Hematopoietic multipotent progenitor cell treated with erythropoietin and hydrocortisone succinate and interleukin-3 and kit ligand, for 6 days (in vitro differentiated cells): ENCODE results near the gene CD164L2.

Source experiments
- DNase-seq: peaks from one replicate; pipeline ENCODE4 v3.0.0-alpha.2; 2015

Gene CD164L2

GRCh38 chr1:27381969-27382762 is 967 bp downstream of the CD164L2 start:
- no peak for DNase-seq

- no peak for DNase-seq
Measured at GRCh38 chr1:27380766-27381733, 2.1 kb downstream of the CD164L2 start.

- DNase-seq, result no peak
Measured at GRCh38 chr1:27380224-27380623, 2.9 kb downstream of the CD164L2 start.

DNA sequence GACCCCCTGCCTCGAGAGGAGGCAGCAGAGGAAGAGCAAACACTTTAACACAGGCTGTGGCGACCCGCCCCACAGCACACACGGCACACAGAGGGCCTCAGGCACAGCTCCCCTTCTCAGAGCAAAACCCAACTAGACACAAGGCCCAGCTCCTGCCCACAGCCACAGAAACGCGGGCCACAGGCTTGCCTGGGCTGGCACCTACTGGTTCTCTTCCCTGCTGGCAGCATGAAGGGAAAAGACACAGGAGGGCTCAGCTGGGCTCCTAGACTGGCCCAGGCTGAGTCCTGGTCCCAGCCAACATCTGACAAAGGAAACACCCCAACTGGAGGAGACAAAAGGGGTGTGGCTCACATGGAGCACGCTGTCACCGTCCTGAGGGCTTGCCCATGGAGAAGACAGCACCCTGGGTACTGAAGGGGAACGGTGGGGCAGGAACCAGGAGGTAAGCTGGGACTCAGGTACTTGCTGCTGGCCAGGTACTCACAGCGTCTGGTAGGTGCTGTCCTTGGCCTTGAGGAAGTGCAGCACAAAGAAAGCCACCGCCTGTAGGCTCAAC is 3.5 kb downstream of the CD164L2 start:
- DNase-seq, result no peak

DNA sequence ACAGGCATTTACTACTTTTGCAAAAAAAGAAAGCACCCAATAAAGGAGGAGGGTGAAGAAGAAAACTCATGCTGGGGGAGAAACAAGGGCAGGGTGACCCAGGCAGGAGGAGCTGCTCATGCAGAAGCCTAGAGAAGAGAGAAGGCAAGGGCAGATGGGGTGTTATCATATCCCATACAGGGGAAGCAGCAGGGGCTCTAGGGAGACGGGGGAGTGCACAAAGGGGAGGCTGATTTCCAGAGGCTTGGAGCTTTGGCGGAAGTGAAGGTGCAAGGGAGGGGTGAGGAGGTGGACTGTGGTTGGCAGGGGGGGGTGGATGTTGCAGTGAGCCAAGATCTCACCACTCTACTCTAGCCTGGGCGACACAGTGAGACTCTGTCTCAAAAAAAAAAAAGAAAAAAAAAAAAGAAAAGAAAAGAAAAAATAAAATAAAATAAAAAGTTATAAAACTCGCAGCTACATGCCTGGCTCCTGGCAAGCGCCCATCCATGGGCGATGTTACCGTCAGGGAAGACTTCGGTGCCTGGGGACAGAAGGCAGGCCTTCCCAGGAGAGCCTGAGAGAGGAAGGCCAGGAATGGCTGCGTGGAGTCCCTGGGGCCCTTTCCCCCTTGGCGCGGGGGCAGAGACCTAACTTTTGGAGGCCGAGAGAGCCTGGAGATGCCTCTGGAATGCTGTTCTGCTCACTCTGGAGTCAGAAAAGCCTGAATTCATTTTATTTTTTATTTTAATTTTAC is 5.2 kb downstream of the CD164L2 start:
- DNase-seq, result no peak

GRCh38 chr1:27374362-27375086 is 8.6 kb downstream of the CD164L2 start, which contains the start of gene FCN3:
Gene FCN3, minus strand, starts transcription at chr1:27374824. Its CDS starts 6 bp downstream, at chr1:27374818.
- DNase-seq, result no peak

DNA sequence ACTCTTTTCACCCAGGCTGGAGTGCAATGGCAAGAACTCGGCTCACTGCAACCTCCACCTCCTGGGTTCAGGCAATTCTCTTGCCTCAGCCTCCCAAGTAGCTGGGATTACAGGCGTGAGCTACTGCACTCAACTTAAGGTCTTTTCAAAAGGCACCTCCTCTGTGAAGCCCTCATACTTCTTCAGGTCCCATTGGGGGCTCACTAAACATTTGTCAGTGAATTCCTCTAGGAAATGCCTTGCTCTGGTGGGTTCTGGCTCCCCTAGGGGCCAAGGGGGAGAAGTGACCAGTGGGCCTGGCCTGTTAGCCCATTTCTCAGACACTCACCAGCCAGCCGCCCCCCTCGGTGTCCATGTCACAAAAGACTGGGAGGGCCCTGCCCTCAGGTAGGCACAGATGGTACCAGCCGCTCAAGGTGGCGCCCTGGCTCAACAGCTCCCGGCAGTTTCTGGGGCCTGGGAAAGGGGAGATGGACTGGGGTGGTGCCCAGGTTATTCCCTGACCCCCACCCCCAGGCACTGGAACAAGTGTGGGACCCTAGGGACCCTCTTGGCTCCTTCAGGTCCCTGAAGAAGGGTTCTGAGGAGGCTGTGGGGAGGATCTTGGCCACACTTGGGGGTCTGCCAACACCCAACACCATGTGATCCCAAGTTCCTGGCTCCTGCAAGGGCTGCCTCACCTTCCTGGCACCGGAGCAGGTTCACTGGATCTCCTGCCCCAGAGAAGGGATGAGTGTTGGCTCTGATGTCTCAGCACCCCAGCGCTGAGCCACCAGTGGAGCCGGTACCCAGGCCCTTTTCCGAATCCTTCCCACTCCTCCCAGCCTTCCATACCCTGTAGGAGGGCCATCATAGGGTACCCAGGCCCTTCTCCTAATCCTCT is 10.1 kb downstream of the CD164L2 start:
- peak; percentile 38 for DNase-seq

DNA sequence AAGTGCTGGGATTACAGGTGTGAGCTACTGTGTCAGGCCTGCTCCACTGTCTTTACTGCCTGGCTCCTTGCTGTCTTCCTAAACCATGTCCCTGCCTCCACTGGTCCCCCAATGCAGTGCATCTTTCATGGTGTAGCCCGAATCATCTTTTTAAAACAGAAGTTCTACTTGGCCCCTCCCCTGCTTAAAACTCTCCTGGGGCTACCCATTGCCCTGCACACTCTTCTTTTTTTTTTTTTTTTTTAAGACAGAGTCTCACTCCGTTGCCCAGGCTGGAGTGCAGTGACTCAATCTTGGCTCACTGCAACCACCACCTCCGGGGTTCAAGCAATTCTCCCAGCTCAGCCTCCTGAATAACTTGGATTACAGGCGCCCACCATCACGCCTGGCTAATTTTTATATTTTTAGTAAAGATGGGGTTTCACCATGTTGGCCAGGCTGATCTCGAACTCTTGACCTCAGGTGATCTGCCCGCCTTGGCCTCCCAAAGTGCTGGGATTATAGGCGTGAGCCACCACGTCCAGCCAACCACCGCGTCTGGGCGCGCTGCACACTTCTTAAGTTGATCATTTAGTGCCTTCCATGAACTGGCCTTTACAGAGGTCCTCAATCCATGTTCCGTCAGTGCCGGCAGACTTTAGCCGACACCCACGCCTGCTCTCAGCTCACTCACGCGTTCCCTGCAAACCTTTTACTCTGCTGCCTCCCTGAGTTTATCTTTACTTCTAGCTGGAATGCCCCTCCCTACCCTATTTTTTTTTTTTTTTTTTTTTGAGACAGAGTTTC is 10.9 kb downstream of the CD164L2 start:
- DNase-seq, result no peak

GRCh38 chr1:27368869-27369582 is 14.1 kb downstream of the CD164L2 start:
- peak; percentile 95 for DNase-seq

- DNase-seq, result no peak
Measured at GRCh38 chr1:27367160-27367650, 15.9 kb downstream of the CD164L2 start.

GRCh38 chr1:27366411-27367159 is 16.5 kb downstream of the CD164L2 start, which contains the start of gene MAP3K6:
Gene MAP3K6, minus strand, starts transcription at chr1:27366961. Its CDS starts 364 bp downstream, at chr1:27366597.
- DNase-seq, result peak; percentile 89

DNA sequence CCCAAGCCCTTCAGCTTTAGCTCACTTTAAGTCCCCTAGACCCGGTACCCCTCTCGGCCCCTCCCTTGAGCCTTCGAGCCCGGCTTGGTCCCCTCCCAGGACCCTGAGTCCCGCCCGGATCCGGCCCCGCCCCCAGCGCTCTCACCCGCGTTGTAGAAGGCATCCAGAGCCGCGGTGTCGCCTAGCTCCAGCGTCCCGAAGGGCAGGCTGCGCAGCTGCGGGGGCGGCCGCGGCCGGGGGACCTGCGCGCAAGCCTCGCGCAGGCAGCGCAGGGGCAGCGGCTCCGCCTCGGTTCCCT is 17.1 kb downstream of the CD164L2 start:
- DNase-seq, result peak; percentile 80

DNA sequence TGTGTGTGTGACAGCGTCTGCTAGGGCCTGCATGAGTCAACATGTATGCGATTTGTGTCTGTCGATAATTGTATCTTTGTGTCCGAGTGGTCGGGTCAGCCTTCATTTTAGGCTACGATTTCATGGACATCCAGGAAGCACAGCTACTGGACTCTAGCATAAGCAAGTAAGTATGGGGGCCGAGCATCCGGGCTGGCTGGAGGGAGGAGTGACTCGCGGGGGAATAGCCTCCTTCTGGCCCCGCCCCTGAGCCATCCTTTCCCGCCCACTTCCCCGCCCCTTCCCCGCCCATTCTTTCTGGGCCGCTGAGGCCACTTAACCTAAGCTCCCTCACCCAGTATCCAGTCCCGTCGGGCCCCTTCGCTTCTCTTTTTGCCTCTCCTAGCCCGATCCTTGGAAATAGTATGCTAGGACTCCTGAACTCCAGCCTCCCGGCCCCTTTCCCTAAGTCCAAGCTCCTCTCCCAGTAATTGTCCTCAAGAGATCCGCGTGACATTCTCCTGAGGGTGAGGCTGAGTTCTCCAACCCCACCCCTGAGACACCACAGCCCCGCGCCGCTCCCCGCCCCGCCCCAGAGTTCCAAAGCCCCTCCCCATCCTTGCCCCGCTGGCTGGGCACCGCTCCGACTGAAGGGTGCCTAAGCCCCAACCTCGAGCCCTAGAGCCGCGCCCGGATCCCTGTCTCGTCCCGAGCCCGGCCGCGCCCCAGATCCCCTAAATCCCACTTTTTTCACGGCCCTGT is 17.6 kb downstream of the CD164L2 start:
- DNase-seq, result peak; percentile 88

DNA sequence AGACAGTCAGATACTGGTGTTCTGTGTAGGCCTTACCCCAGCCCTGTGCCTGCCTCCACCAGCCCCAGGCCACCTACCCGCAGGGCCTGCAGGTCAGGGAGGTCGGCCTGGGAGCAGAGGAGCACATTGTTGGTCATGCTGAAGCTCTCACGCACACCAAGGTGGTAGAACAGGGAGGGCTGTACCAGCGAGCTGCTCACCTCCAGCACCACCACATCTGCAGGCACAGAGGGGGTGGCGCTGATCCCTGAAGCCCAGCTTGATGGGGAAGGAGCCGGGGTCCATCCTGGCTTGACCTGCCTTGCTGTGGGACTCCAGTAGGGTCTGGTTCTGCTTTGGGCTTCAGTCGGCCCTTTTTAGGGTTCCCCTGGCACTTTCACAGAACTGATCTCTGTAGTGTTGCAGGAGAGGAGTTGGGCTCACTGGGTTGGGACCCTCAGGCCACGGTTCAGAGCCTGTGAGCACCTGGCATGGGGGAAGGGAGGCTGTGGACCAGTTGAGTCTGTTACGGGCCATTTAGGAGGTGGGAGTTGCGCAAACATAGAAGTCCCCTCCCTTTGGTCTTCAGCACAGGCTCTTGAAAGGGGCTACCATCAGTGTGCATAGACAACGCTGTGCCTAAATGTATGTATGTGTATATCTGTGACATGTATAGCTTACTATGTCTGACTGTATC is 18.3 kb downstream of the CD164L2 start:
- no peak for DNase-seq

DNA sequence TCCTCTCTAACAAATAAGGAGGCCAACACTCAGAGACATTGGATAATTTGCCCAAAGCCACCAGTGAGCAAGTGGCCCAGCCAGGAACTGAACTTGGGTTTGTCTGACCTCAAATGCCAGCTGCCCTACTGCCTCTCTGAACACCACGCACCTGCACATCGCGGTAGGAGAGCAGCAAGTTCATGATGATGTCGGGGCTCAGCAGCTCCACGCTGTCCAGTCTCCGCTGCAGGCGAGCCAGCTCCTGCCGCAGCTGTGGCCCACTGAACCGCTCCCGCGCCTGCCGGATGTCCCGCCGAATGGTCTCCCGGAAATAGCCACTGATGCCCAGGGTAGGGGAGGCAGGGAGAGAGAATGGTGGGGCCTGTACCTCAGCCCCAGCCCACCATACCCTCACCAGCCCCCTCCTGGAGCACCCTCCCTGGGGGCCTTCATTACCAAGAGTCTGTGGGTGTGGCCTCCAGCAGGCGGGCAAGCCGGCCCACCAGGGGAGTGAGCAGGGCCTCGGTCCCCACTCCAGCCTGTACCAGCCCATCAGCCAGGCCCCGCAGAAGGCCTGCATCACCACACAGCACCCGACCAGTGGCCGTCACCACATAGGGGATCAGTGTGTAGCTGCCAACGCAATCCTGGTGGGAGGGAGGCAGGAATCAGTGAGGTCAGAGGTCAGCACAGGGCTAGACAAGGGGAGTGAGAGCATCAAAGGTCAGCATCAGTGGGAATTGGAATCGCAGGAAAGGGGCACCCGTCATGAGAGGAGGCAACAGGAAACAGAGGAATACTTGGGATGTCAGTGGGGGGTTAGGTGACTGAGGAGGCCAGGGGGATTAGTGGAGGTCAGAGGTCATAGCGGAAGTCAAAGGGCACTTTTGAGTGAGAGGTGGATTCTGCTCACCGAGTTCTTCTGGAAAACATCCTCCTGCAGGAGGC is 19.1 kb downstream of the CD164L2 start:
- DNase-seq, result no peak

DNA sequence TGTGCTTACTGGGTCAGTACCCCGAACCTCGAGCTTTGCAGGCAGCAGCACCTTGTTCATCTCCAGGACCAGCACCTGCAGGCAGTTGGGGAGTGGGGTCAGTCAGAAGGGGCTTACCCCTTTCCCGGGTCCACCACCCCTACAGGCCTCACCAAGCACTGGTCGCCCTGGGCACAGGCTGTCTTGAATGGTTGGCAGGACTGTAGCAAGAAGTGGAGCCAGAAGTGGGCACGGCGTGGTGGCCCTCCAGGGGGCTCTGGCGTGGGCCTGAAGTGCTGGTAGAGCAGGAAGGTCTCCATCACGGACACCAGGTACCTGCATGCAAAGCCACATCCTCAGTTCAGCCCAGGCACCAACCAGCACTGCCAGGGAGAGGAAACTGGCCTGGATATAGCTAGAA is 21.6 kb downstream of the CD164L2 start:
- DNase-seq, result no peak
